DMS53 treated with DMSO at 0.1 percent for 48 hours (cell line): ENCODE measurements around the gene ROM1.
A peak's percentile ranks its signal among the peaks of the same experiment; 100 is the strongest.
"Not testable (repeated sequence)": the region's sequence is repeated elsewhere in the genome, so short reads cannot be mapped to it uniquely, and the experiment has no call there.

Experiments
- DNase-seq: peaks from one replicate; lab custom pipeline; 2025; ENCODE audit not compliant: unreplicated experiment; lab: John Stamatoyannopoulos, UW

Gene ROM1

GRCh38 chr11:62585356-62585755 is 27.7 kb upstream of the ROM1 start:
- DNase-seq: not testable (repeated sequence)

DNA sequence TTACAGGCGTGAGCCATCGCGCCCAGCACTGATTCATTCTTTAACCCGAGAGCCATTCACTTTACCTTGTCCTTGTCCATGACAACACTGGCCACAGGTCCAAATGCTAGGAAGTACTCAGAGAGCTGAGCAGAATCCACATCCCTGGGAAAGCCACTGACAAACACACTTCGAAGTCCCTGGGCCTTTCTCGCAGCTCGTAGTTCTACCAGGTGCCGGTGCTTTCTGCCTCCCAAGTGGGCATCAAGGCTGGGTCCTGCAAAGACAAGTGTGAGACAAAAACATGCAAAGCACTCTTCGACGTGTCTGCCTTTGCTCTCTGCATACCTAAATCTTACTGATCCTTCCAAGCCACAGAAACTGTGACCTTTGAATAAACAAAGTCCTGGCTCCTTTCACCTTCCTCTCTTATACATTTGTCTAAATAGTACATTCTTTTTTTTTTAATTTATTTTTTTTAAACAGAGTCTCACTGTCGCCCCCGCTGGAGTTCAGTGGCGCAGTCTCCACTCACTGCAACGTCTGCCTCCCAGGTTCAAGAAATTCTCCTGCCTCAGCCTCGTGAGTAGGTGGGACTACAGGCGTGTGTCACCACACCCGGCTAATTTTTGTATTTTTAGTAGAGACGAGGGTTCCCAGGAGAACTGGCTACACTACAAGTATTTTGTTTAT is 24.0 kb upstream of the ROM1 start:
- no peak for DNase-seq

DNA sequence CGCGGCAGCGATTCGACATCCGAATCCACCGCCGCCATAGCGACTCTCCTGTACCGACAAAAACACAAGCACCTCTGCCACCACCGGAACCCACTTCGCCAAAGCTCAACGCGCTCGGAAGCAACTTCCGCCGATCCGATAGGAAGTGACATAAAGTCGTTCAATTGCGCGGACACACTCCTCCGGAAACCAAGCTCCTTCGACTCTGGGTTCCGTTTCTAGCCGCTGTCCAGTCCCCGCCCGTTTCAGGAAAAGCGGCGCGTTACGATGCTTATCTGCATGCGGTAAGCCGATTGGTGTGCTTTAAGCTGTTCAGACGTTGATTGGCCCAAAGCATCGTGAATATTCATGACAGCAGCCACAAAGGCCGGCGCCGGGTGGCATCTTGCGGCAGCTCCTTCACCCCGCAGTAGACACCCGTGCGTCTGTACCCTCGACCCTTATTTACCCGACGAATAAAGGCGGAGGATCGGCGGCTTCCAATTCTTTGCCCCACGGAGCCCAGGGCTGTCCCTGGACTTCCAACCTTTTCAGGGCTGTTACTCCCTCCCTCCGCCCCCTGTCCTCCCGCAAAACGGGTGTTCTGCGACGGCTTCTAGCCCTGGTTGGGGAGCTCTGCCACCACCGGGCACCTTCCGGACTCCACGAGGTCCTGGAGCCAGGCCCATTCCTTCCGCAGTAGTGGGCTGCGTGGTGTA is 21.5 kb upstream of the ROM1 start, which contains the start of gene TUT1:
TSS of gene TUT1 (minus strand) at position 76 of the 698 bp plus-strand sequence. CDS start at position 38, 38 bp downstream.
- DNase-seq: peak; percentile 99

- peak; percentile 55 for DNase-seq
Measured at GRCh38 chr11:62592146-62592815, 20.8 kb upstream of the ROM1 start.

GRCh38 chr11:62592989-62593421 is 20.1 kb upstream of the ROM1 start:
- DNase-seq: no peak

DNA sequence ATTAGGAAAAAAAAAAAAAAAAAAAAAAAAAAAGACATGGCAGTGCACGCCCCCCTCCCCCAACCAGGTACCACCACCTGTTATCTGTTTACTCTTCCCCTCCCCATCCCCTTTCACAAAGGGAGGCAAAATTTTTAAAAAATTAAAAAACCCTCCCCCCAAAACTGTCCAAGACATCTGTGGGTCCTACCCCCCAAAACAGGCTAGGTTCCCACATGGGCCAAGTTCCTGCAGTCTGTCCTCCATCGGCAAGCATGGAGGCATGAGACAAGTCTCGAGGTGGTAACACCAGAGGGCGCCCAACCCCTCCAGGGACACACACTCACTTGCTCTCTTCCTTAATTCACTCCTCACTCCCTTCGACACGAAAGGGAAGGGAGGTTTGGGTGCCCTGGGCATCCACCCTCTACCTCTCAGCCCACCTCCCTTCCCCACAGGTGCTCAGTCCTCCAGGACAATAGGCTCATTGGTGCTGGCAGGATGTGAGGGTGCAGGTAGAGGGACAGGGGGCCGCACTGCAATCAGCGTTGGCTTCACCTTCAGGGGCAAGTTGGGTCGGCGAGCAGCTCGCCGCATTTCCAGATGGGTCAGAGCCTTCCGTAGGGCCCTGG is 19.5 kb upstream of the ROM1 start:
- DNase-seq: peak; percentile 50

DNA sequence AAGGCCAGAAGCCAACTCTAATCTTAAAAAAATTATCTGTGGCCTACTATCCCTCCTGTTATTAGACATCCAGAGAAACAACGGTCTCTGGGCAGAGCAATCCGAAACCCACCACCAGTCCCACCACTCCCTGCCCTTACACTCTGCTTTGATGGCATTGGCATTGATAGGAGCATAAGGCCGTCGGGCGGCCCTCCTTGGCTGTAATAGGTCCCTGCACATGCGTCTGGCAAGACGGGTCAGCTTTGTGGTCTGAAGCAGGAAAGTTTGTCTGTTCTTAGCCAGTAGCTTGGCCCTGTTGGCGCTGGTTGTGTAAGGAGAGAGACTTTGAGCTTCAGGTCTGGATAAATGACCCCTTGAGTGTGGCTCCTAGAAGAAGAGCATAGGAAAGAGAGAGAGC is 17.9 kb upstream of the ROM1 start:
- DNase-seq: no peak

- DNase-seq: no peak
Measured at GRCh38 chr11:62599069-62599696, 13.9 kb upstream of the ROM1 start.

GRCh38 chr11:62599901-62600300 is 13.2 kb upstream of the ROM1 start:
- DNase-seq: no peak

DNA sequence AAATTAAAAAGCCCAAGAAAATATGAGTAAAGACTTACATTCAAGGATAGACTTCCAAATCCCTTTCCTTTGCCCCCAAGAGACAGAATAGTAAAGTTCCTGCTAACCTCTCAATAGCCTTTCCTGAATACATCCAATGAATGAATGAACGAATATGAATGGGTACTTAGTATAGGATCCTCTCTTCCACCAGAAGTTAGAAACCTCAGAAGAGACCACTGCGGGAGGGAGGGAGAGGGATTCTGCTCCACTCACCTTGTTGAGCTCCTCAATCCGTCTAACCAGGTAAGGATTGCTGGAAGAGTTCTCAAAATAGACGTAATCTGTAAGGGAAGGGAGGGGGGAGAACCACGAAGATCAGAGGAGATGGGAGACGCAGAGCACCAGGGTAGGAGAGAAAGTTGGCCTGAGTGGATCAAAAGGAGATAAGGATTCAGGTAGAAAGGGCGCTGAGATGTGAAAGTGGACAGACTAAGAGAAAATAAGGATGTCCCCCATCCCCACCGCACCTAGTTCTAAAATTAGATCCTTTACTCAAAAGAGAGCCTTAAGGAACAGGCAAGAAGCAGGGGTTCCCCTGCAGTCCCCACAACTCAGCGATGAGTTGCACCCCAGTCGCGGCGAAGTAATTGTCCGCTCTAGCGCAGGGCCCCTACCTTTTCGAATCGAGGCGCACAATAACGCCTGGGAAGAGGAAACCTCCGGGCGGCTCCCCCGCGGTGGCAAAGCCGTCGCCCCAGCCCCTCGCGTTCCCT is 12.5 kb upstream of the ROM1 start:
- DNase-seq: no peak

DNA sequence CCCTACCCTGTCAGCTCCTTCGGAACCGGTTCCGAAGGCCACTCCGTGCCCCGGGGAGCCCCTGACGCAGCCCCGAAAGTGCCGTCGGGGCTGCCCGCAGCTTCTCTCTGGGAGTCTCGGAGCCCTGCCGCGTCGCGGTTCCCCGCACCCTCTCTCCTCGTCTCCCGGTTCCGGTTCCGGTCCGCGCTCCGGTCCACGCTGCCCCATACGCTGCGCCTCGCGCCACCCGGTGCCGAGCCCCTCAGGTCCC is 12.0 kb upstream of the ROM1 start:
- no peak for DNase-seq

GRCh38 chr11:62601372-62602140 is 11.5 kb upstream of the ROM1 start, which contains the start of gene MTA2:
Gene MTA2, minus strand, starts transcription at chr11:62601865. Its CDS starts 415 bp downstream, at chr11:62601450.
- DNase-seq: peak; percentile 98

DNA sequence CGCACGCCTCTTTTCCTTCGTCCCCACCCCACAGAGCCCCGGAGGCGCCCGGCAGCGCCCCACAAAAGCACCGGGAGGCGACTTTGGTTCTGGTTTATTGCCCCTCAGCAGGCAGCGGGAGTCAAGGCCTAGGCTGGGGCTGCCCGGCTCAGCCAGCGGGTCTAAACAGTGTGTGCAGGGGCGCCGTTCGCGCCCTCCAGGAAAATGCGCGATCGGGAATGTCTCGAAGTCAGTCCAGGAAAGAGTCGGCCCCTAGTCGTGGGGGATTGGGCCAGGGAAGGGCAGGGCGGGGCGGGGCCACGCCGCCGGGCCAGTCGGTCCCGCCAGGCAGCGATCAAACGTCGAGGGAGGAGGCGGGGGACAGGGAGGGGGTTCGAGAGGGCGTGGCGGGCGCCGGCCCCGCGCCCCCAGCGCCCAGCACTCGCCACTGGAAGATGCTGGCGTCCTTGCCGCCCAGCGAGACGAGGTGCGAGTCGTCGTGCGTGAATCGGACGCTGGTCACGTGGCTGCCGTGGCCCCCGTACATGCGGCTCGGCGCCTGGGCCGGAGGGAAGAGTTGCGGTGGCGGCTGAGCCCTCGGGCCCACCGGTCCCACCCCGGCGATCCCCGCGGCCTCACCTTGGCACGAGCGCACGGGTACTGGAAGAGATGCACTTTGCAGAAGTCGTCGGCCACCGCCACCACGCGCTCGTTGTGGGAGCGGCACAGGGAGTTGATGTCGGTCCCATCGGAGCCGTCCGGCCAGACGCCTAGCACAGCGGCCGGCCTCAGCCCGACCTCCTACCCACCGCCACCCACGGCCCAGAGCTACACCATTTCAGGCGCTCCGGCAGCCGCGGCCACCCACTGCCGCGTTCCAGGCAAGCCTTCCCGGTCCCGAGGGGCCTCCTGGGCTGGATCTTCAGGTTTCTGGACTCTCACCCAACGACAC is 10.7 kb upstream of the ROM1 start:
- DNase-seq: peak; percentile 51

GRCh38 chr11:62603072-62603408 is 10.0 kb upstream of the ROM1 start:
- DNase-seq: no peak

DNA sequence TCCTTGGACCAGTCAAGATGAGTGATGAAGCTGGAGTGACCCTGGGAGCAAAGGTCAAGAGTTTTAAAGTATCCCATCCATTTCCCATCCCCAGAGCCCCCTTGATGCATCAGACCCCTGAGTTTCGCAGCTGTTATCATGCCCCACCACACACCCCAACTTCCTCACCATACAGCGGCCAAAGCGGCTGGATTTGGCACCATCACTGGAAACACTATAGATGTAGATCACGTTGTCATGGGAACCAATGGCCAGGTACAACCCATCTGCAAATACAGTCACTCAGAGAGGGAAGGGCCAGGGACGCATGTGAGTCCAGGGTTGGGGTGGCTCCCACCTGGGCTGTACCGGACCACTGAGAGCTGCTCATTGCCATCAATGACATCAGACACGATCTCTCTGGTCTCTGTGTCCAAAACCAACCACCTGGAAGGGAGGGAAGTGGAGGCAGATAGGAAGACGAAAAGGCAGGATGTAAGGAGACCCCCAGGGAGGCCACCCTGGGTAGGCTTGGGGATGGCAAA is 9.2 kb upstream of the ROM1 start:
- no peak for DNase-seq

GRCh38 chr11:62604460-62605120 is 8.5 kb upstream of the ROM1 start:
- no peak for DNase-seq

DNA sequence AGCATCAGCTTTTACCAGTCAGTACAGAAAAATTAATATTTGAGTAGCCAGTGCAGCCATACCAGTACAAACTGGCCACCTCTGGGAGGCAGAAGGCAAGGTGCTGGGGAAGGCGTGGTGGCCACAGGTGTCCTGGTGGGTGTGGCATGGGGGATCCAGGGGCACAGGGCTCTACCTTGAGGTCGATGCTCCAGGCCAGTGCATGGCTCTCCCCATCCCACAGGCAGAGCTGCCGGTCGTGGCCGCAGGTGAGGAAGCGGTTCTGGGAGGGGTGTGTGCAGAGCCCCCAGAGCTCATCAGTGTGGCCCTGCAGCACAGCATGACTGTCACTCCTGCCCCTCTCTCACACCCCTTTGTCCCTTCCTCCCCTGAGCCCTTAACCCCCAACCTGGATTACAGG is 7.6 kb upstream of the ROM1 start:
- DNase-seq: no peak

DNA sequence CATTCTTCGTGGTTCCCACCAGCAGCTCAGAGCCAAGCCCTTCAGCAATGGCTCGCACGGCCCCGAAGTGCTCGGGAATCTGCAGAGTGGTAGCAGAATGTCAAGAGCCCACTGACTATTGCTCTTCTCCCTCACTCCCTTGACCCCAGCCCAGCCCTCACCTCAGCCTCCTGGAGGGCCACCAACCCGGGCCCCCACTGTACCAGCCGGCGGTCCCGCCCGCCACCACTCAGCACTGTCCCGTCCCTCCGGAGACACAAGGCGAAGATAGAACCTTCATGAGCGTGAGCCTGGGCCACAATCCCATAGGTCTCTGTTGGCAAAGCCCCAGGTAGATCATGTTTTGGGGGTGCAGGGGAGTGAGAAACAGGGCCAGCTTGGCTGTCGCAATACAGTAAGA is 7.2 kb upstream of the ROM1 start:
- no peak for DNase-seq
